A549 (cell line): Measurements from ENCODE around the gene HYOU1. TPM values are rescaled to one million over a fixed set of nuclear protein-coding genes. Genes with fewer than 3 reads are reported as not detected.
A peak's percentile ranks its signal among the peaks of the same experiment; 100 is the strongest.

Experiments
- ATAC-seq, 2 experiments: fragments of 200-7000 bp in 1 of 2; fragments of >200 bp in 1 of 2; cut with Nextera tagmentation in 1 of 2; cut with Tn5 transposase in 1 of 2; 3 replicates each; pipeline versions ENCODE4 v1.8.0 to v1.9.1; 2018 to 2020; ENCODE audit warnings: mild to moderate bottlenecking in 1 of 2, moderate library complexity in 1 of 2
- CTCF ChIA-PET: fragments of 300-600 bp; sonication (Branson Sonifier 250); formaldehyde crosslinking; extraction: SDS; loops from one replicate; lab custom pipeline; 2021; ENCODE audit warnings: antibody characterized with exemption, inconsistent platforms; lab: Yijun Ruan, JAX
- POLR2A ChIA-PET: fragments of 350-600 bp; formaldehyde crosslinking; extraction: SDS; loops from one replicate; lab custom pipeline; 2021; ENCODE audit warnings: antibody characterized with exemption, inconsistent platforms; lab: Yijun Ruan, JAX
- DNase-seq, 2 experiments: peaks; one replicate each; pipeline versions ENCODE4 v3.0.0 to v3.0.0-alpha.2; 2011 to 2016; ENCODE audit warnings: low read depth in 1 of 2, low spot score in 1 of 2
- FAIRE-seq: peaks from 2 replicates; lab custom pipeline; 2011; peaks lifted over from hg19 to GRCh38; lab: Jason Lieb, UNC
- H3K27ac ChIP-seq, 2 experiments: fragments of >200 bp; sonication (Bioruptor Twin); formaldehyde crosslinking; 3 replicates each; pipeline ENCODE4 v1.5.1; 2016 to 2017
- H3K4me1 ChIP-seq: fragments of >200 bp; sonication (Bioruptor Twin); formaldehyde crosslinking; 3 replicates; pipeline ENCODE4 v1.6.1; 2016
- H3K4me2 ChIP-seq: fragments of >200 bp; sonication (Bioruptor Twin); formaldehyde crosslinking; 3 replicates; pipeline ENCODE4 v1.6.1; 2016
- H3K4me3 ChIP-seq: fragments of >200 bp; sonication (Bioruptor Twin); formaldehyde crosslinking; 3 replicates; pipeline ENCODE4 v1.5.1; 2016
- H3K9me3 ChIP-seq: fragments of >200 bp; sonication (Bioruptor Twin); formaldehyde crosslinking; 3 replicates; pipeline ENCODE4 v1.6.1; 2016
- CBX2 ChIP-seq: fragments of 200-600 bp; sonication (generic); IDR thresholded peaks from 2 replicates; pipeline ENCODE4 v1.6.1; 2016; ENCODE audit warnings: low read depth, mild to moderate bottlenecking, borderline replicate concordance
- CEBPB ChIP-seq, 2 experiments: fragments of >200 bp in 1 of 2; sonication (Bioruptor Twin) in 1 of 2; formaldehyde crosslinking in 1 of 2; IDR thresholded peaks; 2 replicates each; pipeline ENCODE4 v1.6.1; 2012 to 2016
- CTCF ChIP-seq: fragments of >200 bp; sonication (Bioruptor Twin); formaldehyde crosslinking; IDR thresholded peaks from 3 replicates; pipeline ENCODE4 v1.5.1; 2016
- EHF ChIP-seq: fragments of 250-450 bp; sonication (Bioruptor Pico); IDR thresholded peaks from 2 replicates; pipeline ENCODE4 v1.5.0; 2020; ENCODE audit warnings: mild to moderate bottlenecking
- ELK1 ChIP-seq: fragments of 150-350 bp; IDR thresholded peaks from 2 replicates; pipeline ENCODE4 v1.6.1; 2014; ENCODE audit warnings: low read depth, mild to moderate bottlenecking, low read length
- FOXS1 ChIP-seq: fragments of 250-450 bp; sonication (Bioruptor Pico); IDR thresholded peaks from 2 replicates; pipeline ENCODE4 v1.5.0; 2020; ENCODE audit warnings: mild to moderate bottlenecking, moderate library complexity
- HDAC2 ChIP-seq: fragments of 200-600 bp; sonication (generic); IDR thresholded peaks from 2 replicates; pipeline ENCODE4 v1.6.1; 2016
- HEYL ChIP-seq: fragments of 250-450 bp; sonication (Bioruptor Pico); IDR thresholded peaks from 2 replicates; pipeline ENCODE4 v1.8.0; 2021; ENCODE audit warnings: mild to moderate bottlenecking, moderate library complexity
- HOXB5 ChIP-seq: fragments of 250-450 bp; sonication (Bioruptor Pico); IDR thresholded peaks from 2 replicates; pipeline ENCODE4 v1.5.0; 2020; ENCODE audit warnings: mild to moderate bottlenecking, moderate library complexity
- JUN ChIP-seq, 2 experiments: fragments of >200 bp; sonication (Bioruptor Twin); formaldehyde crosslinking; IDR thresholded peaks; 2 replicates in 1 of 2; 3 replicates in 1 of 2; pipeline ENCODE4 v1.6.1; 2016 to 2017
- KDM1A ChIP-seq: fragments of 200-600 bp; sonication (generic); IDR thresholded peaks from 2 replicates; pipeline ENCODE4 v1.6.1; 2016; ENCODE audit warnings: low read depth, mild to moderate bottlenecking
- MAZ ChIP-seq: fragments of 150-350 bp; IDR thresholded peaks from 2 replicates; pipeline ENCODE4 v1.6.1; 2014; ENCODE audit warnings: antibody characterized with exemption, low read depth, low read length, borderline replicate concordance
- PHF8 ChIP-seq: fragments of 200-600 bp; sonication (generic); IDR thresholded peaks from 2 replicates; pipeline ENCODE4 v1.6.1; 2016; ENCODE audit warnings: low read depth, mild to moderate bottlenecking, antibody characterized with exemption, moderate library complexity, borderline replicate concordance
- POLR2A ChIP-seq: IDR thresholded peaks from 2 replicates; pipeline ENCODE4 v1.6.1; 2012; ENCODE audit warnings: mild to moderate bottlenecking, low read length
- RAD21 ChIP-seq, 2 experiments: fragments of >200 bp in 1 of 2; sonication (Bioruptor Twin) in 1 of 2; formaldehyde crosslinking in 1 of 2; IDR thresholded peaks in 1 of 2; conservative IDR thresholded peaks in 1 of 2; 2 replicates in 1 of 2; 3 replicates in 1 of 2; pipeline ENCODE4 v1.6.1; 2012 to 2018; ENCODE audit warnings: inconsistent platforms in 1 of 2
- RARB ChIP-seq: fragments of 250-450 bp; sonication (Bioruptor Pico); IDR thresholded peaks from 2 replicates; pipeline ENCODE4 v1.8.0; 2021; ENCODE audit warnings: mild to moderate bottlenecking, moderate library complexity
- RNF2 ChIP-seq: fragments of 200-600 bp; sonication (generic); IDR thresholded peaks from 2 replicates; pipeline ENCODE4 v1.6.1; 2016; ENCODE audit warnings: low read depth, mild to moderate bottlenecking, antibody characterized with exemption, moderate library complexity, borderline replicate concordance
- SMC3 ChIP-seq: fragments of >200 bp; sonication (Bioruptor Twin); formaldehyde crosslinking; IDR thresholded peaks from 3 replicates; pipeline ENCODE4 v1.6.1; 2018; ENCODE audit warnings: inconsistent platforms
- TP53 ChIP-seq: fragments of 250-450 bp; sonication (Bioruptor Pico); IDR thresholded peaks from 2 replicates; pipeline ENCODE4 v1.5.0; 2021; ENCODE audit warnings: mild to moderate bottlenecking, moderate library complexity
- ZNF302 ChIP-seq: fragments of 250-450 bp; sonication (Bioruptor Pico); IDR thresholded peaks from 2 replicates; pipeline ENCODE4 v1.9.0; 2021; ENCODE audit warnings: inconsistent platforms, mild to moderate bottlenecking, moderate library complexity
- ZSCAN20 ChIP-seq: fragments of 250-450 bp; sonication (Bioruptor Pico); IDR thresholded peaks from 2 replicates; pipeline ENCODE4 v1.8.0; 2022; ENCODE audit warnings: mild to moderate bottlenecking, moderate library complexity
- WGBS: methylation state at CpG from one replicate; pipeline ENCODE4 v1.1.6; 2017; ENCODE audit errors: missing lambda C conversion rate; 5-methylcytosine and 5-hydroxymethylcytosine counted together
- polyA plus RNA-seq, 4 experiments: library from polyadenylated mRNA; depleted of rRNA in 3 of 4; stranded (reverse); fragments of >200 nt; fragmentation: RNase III in 1 of 4; extraction: RNeasy Plus Mini Kit Qiagen cat#74134 plus additional on column Dnase treatment in 1 of 4; gene quantifications; 2 replicates in 3 of 4; 3 replicates in 1 of 4; pipeline ENCODE4 v1.2.3, GENCODE V29; 2011 to 2017
- TF ChIP-seq, protein P1 (sequence below): IDR thresholded peaks from 2 replicates; pipeline ENCODE4 v1.6.1; 2012
- TF ChIP-seq, protein P2 (sequence below): fragments of 250-450 bp; sonication (Bioruptor Pico); IDR thresholded peaks from 2 replicates; pipeline ENCODE4 v1.5.0; 2020; ENCODE audit warnings: low read depth, mild to moderate bottlenecking, moderate library complexity
- TF ChIP-seq, protein P3 (sequence below): fragments of >200 bp; sonication (Bioruptor Twin); formaldehyde crosslinking; IDR thresholded peaks from 3 replicates; pipeline ENCODE4 v1.6.1; 2016

The HYOU1 gene
- polyA plus RNA-seq, 2 of the 4 experiments (the other 2 are of a cell fraction): 44.8 to 83.1 TPM

DNA sequence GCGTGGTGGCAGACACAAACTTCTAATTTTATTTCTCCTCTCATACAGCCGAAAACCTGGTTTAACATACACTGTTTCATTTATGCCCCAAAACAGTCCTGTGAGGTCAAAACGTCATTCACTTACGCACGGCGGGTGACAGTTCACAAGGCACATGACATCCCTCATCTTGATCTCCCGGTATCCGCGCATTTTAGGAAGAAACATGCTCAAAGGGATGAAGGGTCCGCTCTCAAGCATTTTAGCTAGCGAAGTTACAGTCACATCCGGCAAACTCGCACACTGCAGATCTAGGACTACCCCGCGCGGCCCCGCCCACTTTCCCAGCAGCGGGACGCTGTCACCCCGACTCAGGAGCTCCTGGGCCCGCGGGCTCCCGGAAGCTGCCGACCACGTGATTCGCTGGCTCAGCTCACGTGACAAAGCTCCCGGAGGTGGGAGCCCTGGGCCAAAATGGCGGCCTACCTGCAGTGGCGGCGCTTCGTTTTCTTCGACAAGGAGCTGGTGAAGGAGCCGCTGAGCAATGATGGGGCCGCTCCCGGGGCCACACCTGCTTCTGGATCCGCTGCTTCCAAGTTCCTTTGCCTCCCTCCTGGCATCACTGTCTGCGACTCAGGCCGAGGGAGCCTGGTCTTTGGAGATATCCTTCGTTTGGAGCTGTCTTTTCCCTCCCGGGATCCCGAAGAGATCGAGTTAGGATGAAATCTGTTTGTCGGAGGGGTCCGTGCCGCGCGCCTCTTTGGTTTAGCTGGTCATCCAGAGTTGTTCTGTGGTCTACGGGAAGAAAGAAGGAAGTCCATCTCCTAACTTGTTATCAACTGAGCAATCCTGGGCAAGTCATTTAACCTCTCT lies 10.6 kb upstream of the HYOU1 start, which contains the start of gene VPS11 (continued):
- no peak for TF ChIP-seq CTCF
- TF ChIP-seq, protein P1, sequence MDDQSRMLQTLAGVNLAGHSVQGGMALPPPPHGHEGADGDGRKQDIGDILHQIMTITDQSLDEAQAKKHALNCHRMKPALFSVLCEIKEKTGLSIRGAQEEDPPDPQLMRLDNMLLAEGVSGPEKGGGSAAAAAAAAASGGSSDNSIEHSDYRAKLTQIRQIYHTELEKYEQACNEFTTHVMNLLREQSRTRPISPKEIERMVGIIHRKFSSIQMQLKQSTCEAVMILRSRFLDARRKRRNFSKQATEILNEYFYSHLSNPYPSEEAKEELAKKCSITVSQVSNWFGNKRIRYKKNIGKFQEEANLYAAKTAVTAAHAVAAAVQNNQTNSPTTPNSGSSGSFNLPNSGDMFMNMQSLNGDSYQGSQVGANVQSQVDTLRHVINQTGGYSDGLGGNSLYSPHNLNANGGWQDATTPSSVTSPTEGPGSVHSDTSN: peak; percentile 52; the same call in 1 of the 2 replicates

DNA sequence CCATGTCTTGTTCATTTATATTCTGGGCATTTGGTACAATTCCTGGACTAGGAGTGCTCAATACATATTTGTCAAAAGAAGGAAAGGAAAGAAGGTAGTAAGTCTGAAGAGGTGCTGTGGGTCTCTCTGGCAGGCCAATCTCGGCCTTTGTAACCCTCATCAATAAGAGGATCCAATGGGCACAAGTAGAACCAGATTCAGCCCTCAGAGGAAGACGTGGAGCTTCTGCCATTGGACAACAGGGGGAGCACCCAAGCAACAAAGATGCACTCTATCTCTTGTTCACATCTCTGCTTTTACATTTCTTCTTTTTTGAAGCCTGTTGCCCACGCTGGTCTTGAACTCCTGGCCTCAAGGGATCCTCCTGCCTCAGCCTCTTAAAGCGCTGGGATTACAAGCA lies 8.4 kb upstream of the HYOU1 start:
- TF ChIP-seq RAD21 (conservative IDR thresholded peaks at IDR 0.05 in 1 of 2, IDR thresholded peaks at IDR 0.05 in 1 of 2) (peak in 1 of 2 experiments; percentile 29; a peak in 1 of 5 replicates), JUN (IDR thresholded peaks at IDR 0.05) (no peak), CTCF (peak; percentile 29; the same call in 2 of the 3 replicates), SMC3 (peak; percentile 27; the same call in 1 of the 3 replicates), KDM1A (no peak), ZNF302 (CRISPR knock-in tag) (no peak), ELK1 (no peak), CEBPB (IDR thresholded peaks at IDR 0.05) (no peak)
- TF ChIP-seq, all 56 proteins: peak for 3
- ChIA-PET CTCF (interaction anchor here (1.0 to 1.3 kb wide), 4 partner anchors 8 to 34 kb away, joined by 3 to 4 read pairs (median 3); no protein-coding TSS in a partner anchor), POLR2A (interaction anchor here (1.0 kb wide), 1 partner anchor 47 kb away, joined by 3 read pairs; the partner anchor contains the start of genes RPS25 and TRAPPC4)
- Histone ChIP-seq H3K4me2 (no peak overlapping the region), H3K27ac (no peak overlapping the region), H3K9me3 (no peaks in the 10 kb centered on the region), H3K4me3 (no peak overlapping the region), H3K4me1 (peaks cover 7% of the 10 kb centered on the region)
- DNase-seq (peak; percentile 36 to 52), FAIRE-seq (no peak), ATAC-seq (peak; percentile 64 to 67; a peak in 4 of 6 replicates)
- 41% methylated on average over 4 of the region's 4 CpGs for WGBS

DNA sequence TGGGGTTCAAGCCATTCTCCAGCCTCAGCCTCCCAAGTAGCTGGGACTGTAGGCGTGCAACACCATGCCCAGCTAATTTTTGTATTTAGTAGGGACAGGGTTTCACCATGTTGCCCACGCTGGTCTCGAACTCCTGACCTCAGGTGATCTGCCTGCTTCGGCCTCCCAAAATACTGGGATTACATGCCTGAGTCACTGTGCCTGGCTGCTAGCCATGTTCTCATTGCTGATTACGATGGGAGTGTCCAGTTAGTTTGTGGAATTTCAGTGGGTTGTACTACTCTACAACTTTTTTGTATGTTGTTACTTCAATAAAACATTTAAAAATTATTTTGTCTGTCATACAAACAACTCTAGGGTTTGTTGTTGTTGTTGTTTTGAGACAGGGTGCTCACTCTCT lies 5.8 kb upstream of the HYOU1 start:
- CTCF ChIA-PET: interaction anchor here (0.8 kb wide), 1 partner anchor 373 kb away, joined by 3 read pairs; no protein-coding TSS in a partner anchor
- TF ChIP-seq MAZ: no peak
- no peak for TF ChIP-seq FOXS1 (CRISPR knock-in tag)
- no peak for TF ChIP-seq ZSCAN20 (CRISPR knock-in tag)
- TF ChIP-seq POLR2A: no peak
- no peak for TF ChIP-seq JUN (IDR thresholded peaks at IDR 0.05)
- TF ChIP-seq HEYL (CRISPR knock-in tag): no peak
- TF ChIP-seq PHF8: no peak
- no peak for TF ChIP-seq EHF (CRISPR knock-in tag)
- TF ChIP-seq, protein P2, sequence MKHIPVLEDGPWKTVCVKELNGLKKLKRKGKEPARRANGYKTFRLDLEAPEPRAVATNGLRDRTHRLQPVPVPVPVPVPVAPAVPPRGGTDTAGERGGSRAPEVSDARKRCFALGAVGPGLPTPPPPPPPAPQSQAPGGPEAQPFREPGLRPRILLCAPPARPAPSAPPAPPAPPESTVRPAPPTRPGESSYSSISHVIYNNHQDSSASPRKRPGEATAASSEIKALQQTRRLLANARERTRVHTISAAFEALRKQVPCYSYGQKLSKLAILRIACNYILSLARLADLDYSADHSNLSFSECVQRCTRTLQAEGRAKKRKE (CRISPR knock-in tag): no peak
- no peak for TF ChIP-seq HOXB5 (CRISPR knock-in tag)
- TF ChIP-seq HDAC2: no peak
- TF ChIP-seq RNF2: no peak
- no peak for TF ChIP-seq TP53 (CRISPR knock-in tag)
- TF ChIP-seq, protein P3, sequence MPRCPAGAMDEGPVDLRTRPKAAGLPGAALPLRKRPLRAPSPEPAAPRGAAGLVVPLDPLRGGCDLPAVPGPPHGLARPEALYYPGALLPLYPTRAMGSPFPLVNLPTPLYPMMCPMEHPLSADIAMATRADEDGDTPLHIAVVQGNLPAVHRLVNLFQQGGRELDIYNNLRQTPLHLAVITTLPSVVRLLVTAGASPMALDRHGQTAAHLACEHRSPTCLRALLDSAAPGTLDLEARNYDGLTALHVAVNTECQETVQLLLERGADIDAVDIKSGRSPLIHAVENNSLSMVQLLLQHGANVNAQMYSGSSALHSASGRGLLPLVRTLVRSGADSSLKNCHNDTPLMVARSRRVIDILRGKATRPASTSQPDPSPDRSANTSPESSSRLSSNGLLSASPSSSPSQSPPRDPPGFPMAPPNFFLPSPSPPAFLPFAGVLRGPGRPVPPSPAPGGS: no peak
- TF ChIP-seq CBX2: no peak
- TF ChIP-seq RARB (CRISPR knock-in tag): no peak

More for the DNA sequence above, 5.8 kb upstream of the HYOU1 start:
- Histone ChIP-seq H3K9me3 (no peaks in the 10 kb centered on the region), H3K4me1 (peaks cover 12% of the 10 kb centered on the region), H3K27ac (peak overlapping the region in 1 of 2 experiments; percentile 41; a peak in 1 of 6 replicates), H3K4me2 (no peak overlapping the region), H3K4me3 (no peak overlapping the region)
- POLR2A ChIA-PET: interaction anchor here (0.5 kb wide), 1 partner anchor 39 kb away, joined by 3 read pairs; the partner anchor contains the start of gene DPAGT1
- DNase-seq: peak in 1 of 2 experiments; percentile 22
- no peak for FAIRE-seq
- no peak for ATAC-seq
- WGBS: 43% methylated on average over 5 of the region's 5 CpGs
